Endothelial cell of umbilical vein (primary cell): ENCODE data around the gene MBOAT1. TPM values are rescaled to one million over a fixed set of nuclear protein-coding genes. Genes with fewer than 3 reads are reported as not detected.

Source experiments
- BruUV-seq: library from RNA; stranded (reverse); fragments of 400-500 nt; replicated peaks from 2 replicates; lab custom pipeline; 2021; lab: Mats Ljungman, UMichigan
- CTCF ChIA-PET: fragments of 300-600, 350-600 bp; sonication (Branson Sonifier 250); formaldehyde crosslinking; loops from one replicate; lab custom pipeline; 2021; ENCODE audit warnings: antibody characterized with exemption, inconsistent platforms; lab: Charles Lee
- POLR2A ChIA-PET: fragments of 300-600, 350-600 bp; sonication (Branson Sonifier 250); formaldehyde crosslinking; loops from one replicate; lab custom pipeline; 2021; ENCODE audit warnings: antibody characterized with exemption, inconsistent platforms; lab: Charles Lee
- DNase-seq: peaks from one replicate; pipeline ENCODE4 v3.0.0-alpha.2; 2011; ENCODE audit warnings: low read depth, low spot score
- FAIRE-seq: peaks from 2 replicates; lab custom pipeline; 2011; peaks lifted over from hg19 to GRCh38; lab: Jason Lieb, UNC
- H2AFZ ChIP-seq: 2 replicates; pipeline ENCODE4 v1.6.0; 2012; ENCODE audit warnings: low read depth, low read length, control low read depth, inconsistent platforms
- H3K27ac ChIP-seq: 2 replicates; pipeline ENCODE4 v1.5.1; 2011; ENCODE audit warnings: low read depth, mild to moderate bottlenecking, control low read depth, low read length, moderate library complexity; ENCODE audit not compliant: insufficient read depth
- H3K27me3 ChIP-seq, 2 experiments: 2 replicates each; pipeline versions ENCODE4 v1.6.0 to v1.6.1; 2011; ENCODE audit warnings: low read length in 2 of 2, mixed read lengths in 1 of 2; ENCODE audit not compliant: control insufficient read depth in 2 of 2, insufficient read depth in 2 of 2
- H3K36me3 ChIP-seq, 2 experiments: 2 replicates in 1 of 2; 3 replicates in 1 of 2; pipeline ENCODE4 v1.5.1; 2011; ENCODE audit warnings: low read length in 2 of 2, mild to moderate bottlenecking in 1 of 2, moderate library complexity in 1 of 2; ENCODE audit not compliant: control insufficient read depth in 2 of 2, insufficient read depth in 2 of 2; ENCODE audit errors: extremely low read depth in 1 of 2
- H3K4me1 ChIP-seq: 3 replicates; pipeline ENCODE4 v1.5.1; 2011; ENCODE audit warnings: mild to moderate bottlenecking, low read length; ENCODE audit not compliant: control insufficient read depth, insufficient read depth; ENCODE audit errors: extremely low read depth
- H3K4me2 ChIP-seq: 2 replicates; pipeline ENCODE4 v1.6.1; 2011; ENCODE audit warnings: low read length, control low read depth, mixed read lengths; ENCODE audit not compliant: insufficient read depth
- H3K4me3 ChIP-seq, 3 experiments: fragments of 200-600 bp in 1 of 3; sonication (generic), shearing (Covaris generic) in 1 of 3; replicated peaks in 1 of 3; 2 replicates each; pipeline ENCODE4 v1.5.1; 2011 to 2016; ENCODE audit warnings: control low read depth in 3 of 3, low read length in 3 of 3, mild to moderate bottlenecking in 2 of 3, inconsistent platforms in 1 of 3, low read depth in 1 of 3, moderate library complexity in 1 of 3; ENCODE audit not compliant: insufficient read depth in 1 of 3
- H3K79me2 ChIP-seq: 2 replicates; pipeline ENCODE4 v1.6.0; 2012; ENCODE audit warnings: low read length, inconsistent platforms; ENCODE audit not compliant: control insufficient read depth, insufficient read depth
- H3K9ac ChIP-seq: replicated peaks from 2 replicates; pipeline ENCODE3; 2011; ENCODE audit warnings: low read length, control low read depth; ENCODE audit not compliant: insufficient read depth; ENCODE audit errors: extremely low read depth
- H3K9me1 ChIP-seq: replicated peaks from 3 replicates; pipeline ENCODE4 v1.6.0; 2011; ENCODE audit warnings: mild to moderate bottlenecking, low read length; ENCODE audit not compliant: control insufficient read depth, insufficient read depth; ENCODE audit errors: extremely low read depth
- H3K9me3 ChIP-seq: replicated peaks from 2 replicates; pipeline ENCODE4 v1.5.1; 2012; ENCODE audit warnings: low read length, inconsistent platforms; ENCODE audit not compliant: control insufficient read depth, insufficient read depth
- H4K20me1 ChIP-seq: replicated peaks from 2 replicates; pipeline ENCODE3; 2011; ENCODE audit warnings: mild to moderate bottlenecking, low read length; ENCODE audit not compliant: control insufficient read depth, insufficient read depth; ENCODE audit errors: extremely low read depth
- EZH2 ChIP-seq: IDR thresholded peaks from 2 replicates; pipeline ENCODE4 v1.6.1; 2012; ENCODE audit warnings: borderline replicate concordance, low read depth, mild to moderate bottlenecking, moderate library complexity, low read length, inconsistent platforms; ENCODE audit not compliant: severe bottlenecking
- FOS ChIP-seq: IDR thresholded peaks from 2 replicates; pipeline ENCODE4 v1.6.1; 2011; ENCODE audit warnings: mild to moderate bottlenecking, low read length, moderate library complexity, borderline replicate concordance; ENCODE audit not compliant: insufficient read depth
- GATA2 ChIP-seq: IDR thresholded peaks from 2 replicates; pipeline ENCODE4 v1.7.0; 2011; ENCODE audit warnings: low read depth, mild to moderate bottlenecking, moderate library complexity, mixed read lengths, low read length; ENCODE audit not compliant: insufficient read length, insufficient read depth
- JUN ChIP-seq: IDR thresholded peaks from 2 replicates; pipeline ENCODE4 v1.6.1; 2011; ENCODE audit warnings: borderline replicate concordance, low read depth; ENCODE audit not compliant: insufficient read length, insufficient read depth
- MYC ChIP-seq: IDR thresholded peaks from one replicate; pipeline ENCODE4 v1.6.1; 2011; ENCODE audit warnings: mild to moderate bottlenecking, low read depth, low read length
- POLR2A ChIP-seq: IDR thresholded peaks from 2 replicates; pipeline ENCODE4 v1.6.1; 2012; ENCODE audit warnings: low read depth, mild to moderate bottlenecking, control low read depth, low read length
- POLR2AphosphoS5 ChIP-seq: IDR thresholded peaks from 2 replicates; pipeline ENCODE4 v1.6.1; 2012; ENCODE audit warnings: low read depth, mild to moderate bottlenecking, control low read depth, low read length, moderate library complexity; ENCODE audit not compliant: insufficient read depth
- dilution Hi-C: fragments of 300-500 bp; cut with MboI; formaldehyde crosslinking; loops from one replicate; pipeline ENCODE4 v1.15.0; 2019; ENCODE audit warnings: low sequenced_read_pairs; ENCODE audit not compliant: extremely low pct_ligation_motif_present
- intact Hi-C: fragments of 100-400 bp; cut with micrococcal nuclease; formaldehyde crosslinking; loops from one replicate; pipeline ENCODE4 v1.10.0; 2022
- polyA plus RNA-seq, 4 experiments: library from polyadenylated mRNA; depleted of rRNA in 3 of 4; stranded (reverse) in 3 of 4; unstranded in 1 of 4; fragments of >200 nt; gene quantifications; 2 replicates each; pipeline versions ENCODE4 v1.2.1 to v1.2.3, GENCODE V29; 2011 to 2012; ENCODE audit warnings: missing spikeins in 1 of 4
- total RNA-seq: library from RNA; stranded (reverse); gene quantifications from 2 replicates; pipeline ENCODE4 v1.2.3, GENCODE V29; 2021
- TF ChIP-seq, protein P1 (sequence below): IDR thresholded peaks from 2 replicates; pipeline ENCODE4 v1.6.1; 2011; ENCODE audit not compliant: insufficient read depth, insufficient read length
- TF ChIP-seq, protein P2 (sequence below), 2 donors: IDR thresholded peaks; 1 replicate in 1 of 2; 2 replicates in 1 of 2; pipeline ENCODE4 v1.5.1; 2011; ENCODE audit warnings: low read length in 2 of 2, mild to moderate bottlenecking in 2 of 2, moderate library complexity in 2 of 2, control low read depth in 1 of 2, inconsistent platforms in 1 of 2, low read depth in 1 of 2; ENCODE audit not compliant: insufficient read depth in 1 of 2; ENCODE audit errors: extremely low read depth in 1 of 2

Gene MBOAT1
- total and polyA plus RNA-seq, 2 donors (not counting 3 experiments of a cell fraction or from before 2014, with no cell fraction given): 2.1 to 5.4 TPM

DNA sequence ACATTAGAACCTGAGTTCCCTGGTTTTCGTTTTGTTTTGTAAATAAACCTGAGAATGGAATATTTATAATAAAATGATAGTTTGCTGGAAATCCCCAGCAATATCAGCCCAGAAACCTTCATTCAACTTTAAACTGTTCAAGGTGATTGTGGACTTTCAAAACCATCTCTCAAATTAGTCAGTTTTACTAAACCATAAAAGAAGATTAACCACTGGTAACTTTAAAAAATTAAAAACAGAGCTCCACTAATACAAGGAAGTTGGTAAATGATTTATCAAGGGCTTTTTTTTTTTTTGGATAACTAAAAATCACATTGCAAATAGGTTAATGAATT, 10.0 kb downstream of the MBOAT1 start:
- no peak overlapping the region for H3K9ac ChIP-seq
- BruUV-seq: no TSS peak
- no peak overlapping the region for H2AFZ ChIP-seq
- no peaks in the 10 kb centered on the region for H3K27me3 ChIP-seq
- H3K79me2 ChIP-seq: no peaks in the 10 kb centered on the region
- H3K9me3 ChIP-seq: no peaks in the 10 kb centered on the region
- no peak overlapping the region for H3K4me3 ChIP-seq
- TF ChIP-seq, protein P1, sequence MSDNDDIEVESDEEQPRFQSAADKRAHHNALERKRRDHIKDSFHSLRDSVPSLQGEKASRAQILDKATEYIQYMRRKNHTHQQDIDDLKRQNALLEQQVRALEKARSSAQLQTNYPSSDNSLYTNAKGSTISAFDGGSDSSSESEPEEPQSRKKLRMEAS: no peak
- TF ChIP-seq, protein P2, sequence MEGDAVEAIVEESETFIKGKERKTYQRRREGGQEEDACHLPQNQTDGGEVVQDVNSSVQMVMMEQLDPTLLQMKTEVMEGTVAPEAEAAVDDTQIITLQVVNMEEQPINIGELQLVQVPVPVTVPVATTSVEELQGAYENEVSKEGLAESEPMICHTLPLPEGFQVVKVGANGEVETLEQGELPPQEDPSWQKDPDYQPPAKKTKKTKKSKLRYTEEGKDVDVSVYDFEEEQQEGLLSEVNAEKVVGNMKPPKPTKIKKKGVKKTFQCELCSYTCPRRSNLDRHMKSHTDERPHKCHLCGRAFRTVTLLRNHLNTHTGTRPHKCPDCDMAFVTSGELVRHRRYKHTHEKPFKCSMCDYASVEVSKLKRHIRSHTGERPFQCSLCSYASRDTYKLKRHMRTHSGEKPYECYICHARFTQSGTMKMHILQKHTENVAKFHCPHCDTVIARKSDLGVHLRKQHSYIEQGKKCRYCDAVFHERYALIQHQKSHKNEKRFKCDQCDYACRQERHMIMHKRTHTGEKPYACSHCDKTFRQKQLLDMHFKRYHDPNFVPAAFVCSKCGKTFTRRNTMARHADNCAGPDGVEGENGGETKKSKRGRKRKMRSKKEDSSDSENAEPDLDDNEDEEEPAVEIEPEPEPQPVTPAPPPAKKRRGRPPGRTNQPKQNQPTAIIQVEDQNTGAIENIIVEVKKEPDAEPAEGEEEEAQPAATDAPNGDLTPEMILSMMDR (IDR thresholded peaks at IDR 0.05; ENCODE audit: extremely low read depth in 1 of 2, insufficient read depth in 1 of 2, low read depth in 1 of 2, low read length in 2 of 2): no peak
- TF ChIP-seq MYC (no peak), JUN (no peak), POLR2AphosphoS5 (no peak), FOS (no peak), GATA2 (no peak), POLR2A (no peak), EZH2 (no peak)
- H3K4me2 ChIP-seq: no peak overlapping the region
- ChIA-PET POLR2A (no interaction called here), CTCF (interaction anchor here (1.1 kb wide), 1 partner anchor 21 kb away, joined by 4 read pairs; no protein-coding TSS in a partner anchor)
- no peaks in the 10 kb centered on the region for H4K20me1 ChIP-seq
- no peaks in the 10 kb centered on the region for H3K36me3 ChIP-seq
- no peak overlapping the region for H3K27ac ChIP-seq
- FAIRE-seq (no peak), DNase-seq (no peak)
- H3K4me1 ChIP-seq: no peaks in the 10 kb centered on the region
- dilution Hi-C loops: no loop called here
- no peaks in the 10 kb centered on the region for H3K9me1 ChIP-seq
- intact Hi-C loops: no loop called here
